ENCODE measurements around the gene ABLIM2. TPM values are rescaled to one million over a fixed set of nuclear protein-coding genes. Genes with fewer than 3 reads are reported as not detected.

The ABLIM2 gene
- polyA plus RNA-seq, 1 donor from 2014 or later: 14.9 TPM

DNA sequence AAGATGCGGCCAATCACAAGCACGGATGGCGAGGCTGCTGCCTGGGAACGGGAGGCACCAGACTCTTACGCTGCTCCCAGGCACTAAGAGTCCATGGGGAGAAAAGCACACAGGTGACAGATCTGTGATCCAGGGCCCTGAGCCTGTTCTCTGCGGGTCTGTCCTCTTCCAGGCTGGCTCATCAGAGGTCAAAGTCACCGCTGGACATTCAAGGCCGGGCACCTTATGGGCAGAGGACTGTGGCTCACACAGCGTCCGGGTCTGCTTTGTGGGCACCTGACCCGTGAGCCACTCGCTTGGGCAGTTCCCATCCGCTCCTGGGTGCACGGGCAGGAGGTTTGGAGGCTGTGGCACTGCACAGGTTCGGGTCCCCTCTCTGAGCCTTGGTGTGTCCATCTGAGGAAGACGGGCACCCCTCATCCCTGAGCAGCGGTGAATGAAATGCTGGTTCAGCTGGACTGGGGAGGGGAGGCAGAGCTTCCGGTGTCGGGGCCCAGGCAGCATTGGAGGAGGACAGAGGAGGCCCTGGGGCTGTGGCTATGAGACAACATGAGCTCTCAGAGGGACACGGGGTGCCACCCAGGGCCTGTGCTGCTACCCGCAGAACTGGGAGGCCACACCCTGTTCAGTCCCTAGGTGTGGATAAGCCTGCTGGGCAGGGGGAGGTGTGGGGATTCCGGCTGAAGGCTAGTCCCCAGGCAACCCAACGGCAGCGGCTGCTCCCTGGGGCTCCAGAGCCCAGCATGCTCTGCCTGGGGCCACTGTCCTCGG, 157.7 kb downstream of the ABLIM2 start:
- TF ChIP-seq MXI1 (conservative IDR thresholded peaks at IDR 0.05; ENCODE audit: poor library complexity, severe bottlenecking) (no peak), RAD21 (conservative IDR thresholded peaks at IDR 0.05) (no peak), POLR2AphosphoS5 (IDR thresholded peaks at IDR 0.05) (no peak), EP300 (conservative IDR thresholded peaks at IDR 0.05; ENCODE audit: poor library complexity, severe bottlenecking) (no peak), EZH2 (IDR thresholded peaks at IDR 0.05; ENCODE audit: borderline replicate concordance, insufficient read depth, low read length, poor library complexity, severe bottlenecking) (no peak), TAF1 (IDR thresholded peaks at IDR 0.05; ENCODE audit: low read depth) (no peak), SMC3 (conservative IDR thresholded peaks at IDR 0.05; ENCODE audit: poor library complexity) (no peak)
- TF ChIP-seq, protein P1, sequence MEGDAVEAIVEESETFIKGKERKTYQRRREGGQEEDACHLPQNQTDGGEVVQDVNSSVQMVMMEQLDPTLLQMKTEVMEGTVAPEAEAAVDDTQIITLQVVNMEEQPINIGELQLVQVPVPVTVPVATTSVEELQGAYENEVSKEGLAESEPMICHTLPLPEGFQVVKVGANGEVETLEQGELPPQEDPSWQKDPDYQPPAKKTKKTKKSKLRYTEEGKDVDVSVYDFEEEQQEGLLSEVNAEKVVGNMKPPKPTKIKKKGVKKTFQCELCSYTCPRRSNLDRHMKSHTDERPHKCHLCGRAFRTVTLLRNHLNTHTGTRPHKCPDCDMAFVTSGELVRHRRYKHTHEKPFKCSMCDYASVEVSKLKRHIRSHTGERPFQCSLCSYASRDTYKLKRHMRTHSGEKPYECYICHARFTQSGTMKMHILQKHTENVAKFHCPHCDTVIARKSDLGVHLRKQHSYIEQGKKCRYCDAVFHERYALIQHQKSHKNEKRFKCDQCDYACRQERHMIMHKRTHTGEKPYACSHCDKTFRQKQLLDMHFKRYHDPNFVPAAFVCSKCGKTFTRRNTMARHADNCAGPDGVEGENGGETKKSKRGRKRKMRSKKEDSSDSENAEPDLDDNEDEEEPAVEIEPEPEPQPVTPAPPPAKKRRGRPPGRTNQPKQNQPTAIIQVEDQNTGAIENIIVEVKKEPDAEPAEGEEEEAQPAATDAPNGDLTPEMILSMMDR (IDR thresholded peaks at IDR 0.05; ENCODE audit: poor library complexity, severe bottlenecking): no peak
- TF ChIP-seq, protein P2, sequence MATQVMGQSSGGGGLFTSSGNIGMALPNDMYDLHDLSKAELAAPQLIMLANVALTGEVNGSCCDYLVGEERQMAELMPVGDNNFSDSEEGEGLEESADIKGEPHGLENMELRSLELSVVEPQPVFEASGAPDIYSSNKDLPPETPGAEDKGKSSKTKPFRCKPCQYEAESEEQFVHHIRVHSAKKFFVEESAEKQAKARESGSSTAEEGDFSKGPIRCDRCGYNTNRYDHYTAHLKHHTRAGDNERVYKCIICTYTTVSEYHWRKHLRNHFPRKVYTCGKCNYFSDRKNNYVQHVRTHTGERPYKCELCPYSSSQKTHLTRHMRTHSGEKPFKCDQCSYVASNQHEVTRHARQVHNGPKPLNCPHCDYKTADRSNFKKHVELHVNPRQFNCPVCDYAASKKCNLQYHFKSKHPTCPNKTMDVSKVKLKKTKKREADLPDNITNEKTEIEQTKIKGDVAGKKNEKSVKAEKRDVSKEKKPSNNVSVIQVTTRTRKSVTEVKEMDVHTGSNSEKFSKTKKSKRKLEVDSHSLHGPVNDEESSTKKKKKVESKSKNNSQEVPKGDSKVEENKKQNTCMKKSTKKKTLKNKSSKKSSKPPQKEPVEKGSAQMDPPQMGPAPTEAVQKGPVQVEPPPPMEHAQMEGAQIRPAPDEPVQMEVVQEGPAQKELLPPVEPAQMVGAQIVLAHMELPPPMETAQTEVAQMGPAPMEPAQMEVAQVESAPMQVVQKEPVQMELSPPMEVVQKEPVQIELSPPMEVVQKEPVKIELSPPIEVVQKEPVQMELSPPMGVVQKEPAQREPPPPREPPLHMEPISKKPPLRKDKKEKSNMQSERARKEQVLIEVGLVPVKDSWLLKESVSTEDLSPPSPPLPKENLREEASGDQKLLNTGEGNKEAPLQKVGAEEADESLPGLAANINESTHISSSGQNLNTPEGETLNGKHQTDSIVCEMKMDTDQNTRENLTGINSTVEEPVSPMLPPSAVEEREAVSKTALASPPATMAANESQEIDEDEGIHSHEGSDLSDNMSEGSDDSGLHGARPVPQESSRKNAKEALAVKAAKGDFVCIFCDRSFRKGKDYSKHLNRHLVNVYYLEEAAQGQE (IDR thresholded peaks at IDR 0.05; ENCODE audit: borderline replicate concordance): no peak
- Histone ChIP-seq H3K9ac (ENCODE audit: low read length) (no peak overlapping the region), H3K9me2 (ENCODE audit: insufficient read depth, low read length) (no peaks in the 10 kb centered on the region), H3K36me3 (ENCODE audit: insufficient read depth, low read length) (no peaks in the 10 kb centered on the region), H2AFZ (ENCODE audit: low read depth, low read length) (no peak overlapping the region), H3K27me3 (ENCODE audit: insufficient read depth, low read depth, low read length) (no peaks in the 10 kb centered on the region), H3F3A (ENCODE audit: insufficient read depth, low read length, poor library complexity, severe bottlenecking) (no peaks in the 10 kb centered on the region), H3K9me3 (ENCODE audit: low read length) (no peaks in the 10 kb centered on the region), H3K27ac (ENCODE audit: low read length) (no peak overlapping the region), H3K4me3 (ENCODE audit: low read length) (no peak overlapping the region), H3K79me2 (replicated peaks; ENCODE audit: insufficient read depth, low read length) (no peaks in the 10 kb centered on the region), H4K20me1 (ENCODE audit: insufficient read depth) (no peaks in the 10 kb centered on the region), H3K4me2 (ENCODE audit: low read length) (no peak overlapping the region)

DNA sequence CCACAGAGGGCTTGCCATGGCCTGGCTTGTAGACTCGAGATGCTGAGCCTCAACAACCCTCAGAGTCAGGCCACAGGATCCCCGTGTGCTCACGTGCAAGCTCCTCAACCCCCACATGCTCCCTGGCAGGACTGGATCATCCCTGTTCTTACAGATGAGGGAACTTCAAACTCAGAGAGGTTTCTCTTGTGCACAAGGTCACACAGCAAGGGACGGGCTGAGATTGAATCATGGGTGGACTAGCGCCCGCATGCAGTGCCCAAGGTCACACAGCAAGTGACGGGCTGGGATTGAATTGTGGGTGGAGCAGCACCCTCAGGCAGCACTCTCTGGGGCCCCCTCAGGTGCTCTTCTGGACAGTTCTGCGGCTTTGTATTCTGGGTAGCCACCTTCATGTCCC, 158.4 kb downstream of the ABLIM2 start:
- H3K4me2 ChIP-seq (ENCODE audit: low read length): no peak overlapping the region
- H3K27ac ChIP-seq (ENCODE audit: low read length): no peak overlapping the region
- H3K9ac ChIP-seq (ENCODE audit: low read length): no peak overlapping the region
- H3K4me3 ChIP-seq (ENCODE audit: low read length): no peak overlapping the region
- H3K27me3 ChIP-seq (ENCODE audit: insufficient read depth, low read depth, low read length): no peaks in the 10 kb centered on the region
- H4K20me1 ChIP-seq (ENCODE audit: insufficient read depth): no peaks in the 10 kb centered on the region
- H3K9me2 ChIP-seq (ENCODE audit: insufficient read depth, low read length): no peaks in the 10 kb centered on the region
- H3F3A ChIP-seq (ENCODE audit: insufficient read depth, low read length, poor library complexity, severe bottlenecking): no peaks in the 10 kb centered on the region
- no peak overlapping the region for H2AFZ ChIP-seq (ENCODE audit: low read depth, low read length)
- no peaks in the 10 kb centered on the region for H3K36me3 ChIP-seq (ENCODE audit: insufficient read depth, low read length)
- no peaks in the 10 kb centered on the region for H3K79me2 ChIP-seq (replicated peaks; ENCODE audit: insufficient read depth, low read length)
- H3K9me3 ChIP-seq (ENCODE audit: low read length): no peaks in the 10 kb centered on the region
- TF ChIP-seq EZH2 (IDR thresholded peaks at IDR 0.05; ENCODE audit: borderline replicate concordance, insufficient read depth, low read length, poor library complexity, severe bottlenecking) (no peak), MXI1 (conservative IDR thresholded peaks at IDR 0.05; ENCODE audit: poor library complexity, severe bottlenecking) (no peak), RAD21 (conservative IDR thresholded peaks at IDR 0.05) (no peak), TAF1 (IDR thresholded peaks at IDR 0.05; ENCODE audit: low read depth) (no peak), EP300 (conservative IDR thresholded peaks at IDR 0.05; ENCODE audit: poor library complexity, severe bottlenecking) (no peak), SMC3 (conservative IDR thresholded peaks at IDR 0.05; ENCODE audit: poor library complexity) (no peak), POLR2AphosphoS5 (IDR thresholded peaks at IDR 0.05) (no peak)
- TF ChIP-seq, protein P1 (IDR thresholded peaks at IDR 0.05; ENCODE audit: poor library complexity, severe bottlenecking): no peak

Measured in neural cell (in vitro differentiated cells).